Measurements from ENCODE around the gene MEAF6. TPM values are rescaled to one million over a fixed set of nuclear protein-coding genes. Genes with fewer than 3 reads are reported as not detected.

The MEAF6 gene
- total RNA-seq, 4 donors from 2014 or later, result 55.2 to 100 (median 78.3) TPM

- no peak overlapping the region for H3K27ac ChIP-seq (replicated peaks in 1 of 4)
- peaks cover 0 to 12% (median 10%) of the 10 kb centered on the region in 4 donors for H3K4me1 ChIP-seq
- no peaks in the 10 kb centered on the region for H3K9me3 ChIP-seq
- WGBS, result 87% methylated on average over 2 of the region's 2 CpGs
- no peak overlapping the region for H3K4me3 ChIP-seq
- no peaks in the 10 kb centered on the region for H3K27me3 ChIP-seq
- DNase-seq (ENCODE audit: extremely low spot score), result no peak
- intact Hi-C loops (cut with DNase I), result no loop called here
- H3K36me3 ChIP-seq, result no peaks in the 10 kb centered on the region
- TF ChIP-seq EP300 (IDR thresholded peaks at IDR 0.05) (no peak), POLR2AphosphoS5 (IDR thresholded peaks at IDR 0.05) (no peak), POLR2A (IDR thresholded peaks at IDR 0.05; ENCODE audit: low read depth) (no peak), CTCF (IDR thresholded peaks at IDR 0.05) (no peak)
Observed at GRCh38 chr1:37464443-37464842, 50.1 kb downstream of the MEAF6 start.

- no peaks in the 10 kb centered on the region for H3K9me3 ChIP-seq
- H3K4me1 ChIP-seq, result peaks cover 0 to 12% (median 10%) of the 10 kb centered on the region in 4 donors
- WGBS, result 89% methylated on average over 9 of the region's 9 CpGs
- no peaks in the 10 kb centered on the region for H3K36me3 ChIP-seq
- no peak overlapping the region for H3K4me3 ChIP-seq
- no peaks in the 10 kb centered on the region for H3K27me3 ChIP-seq
- DNase-seq (ENCODE audit: extremely low spot score), result no peak
- TF ChIP-seq CTCF (IDR thresholded peaks at IDR 0.05) (no peak), EP300 (IDR thresholded peaks at IDR 0.05) (no peak), POLR2AphosphoS5 (IDR thresholded peaks at IDR 0.05) (no peak), POLR2A (IDR thresholded peaks at IDR 0.05; ENCODE audit: low read depth) (no peak)
- intact Hi-C loops (cut with DNase I), result no loop called here
- H3K27ac ChIP-seq (replicated peaks in 1 of 4), result no peak overlapping the region
Observed at GRCh38 chr1:37461698-37462436, 52.7 kb downstream of the MEAF6 start.

- TF ChIP-seq POLR2A (IDR thresholded peaks at IDR 0.05; ENCODE audit: low read depth), result no peak
- no peak for TF ChIP-seq POLR2AphosphoS5 (IDR thresholded peaks at IDR 0.05)
- no peak for TF ChIP-seq CTCF (IDR thresholded peaks at IDR 0.05)
- TF ChIP-seq EP300 (IDR thresholded peaks at IDR 0.05), result no peak
- no peaks in the 10 kb centered on the region for H3K27me3 ChIP-seq
- DNase-seq (ENCODE audit: extremely low spot score), result no peak
- H3K9me3 ChIP-seq, result no peaks in the 10 kb centered on the region
- H3K27ac ChIP-seq (replicated peaks in 1 of 4), result no peak overlapping the region
- H3K4me1 ChIP-seq, result peaks cover 3 to 11% (median 10%) of the 10 kb centered on the region in 4 donors
- 86% methylated on average over 3 of the region's 3 CpGs for WGBS
- intact Hi-C loops (cut with DNase I), result loop anchor here (10.0 kb wide), 1 partner anchor 226 kb away; no protein-coding TSS in a partner anchor
- H3K36me3 ChIP-seq, result no peaks in the 10 kb centered on the region
- no peak overlapping the region for H3K4me3 ChIP-seq
Observed at GRCh38 chr1:37458551-37458950, 56.0 kb downstream of the MEAF6 start.

- Histone ChIP-seq H3K9me3 (no peaks in the 10 kb centered on the region), H3K4me1 (peaks cover 3 to 11% (median 10%) of the 10 kb centered on the region in 4 donors), H3K27me3 (no peaks in the 10 kb centered on the region), H3K36me3 (no peaks in the 10 kb centered on the region), H3K4me3 (no peak overlapping the region), H3K27ac (replicated peaks in 1 of 4) (no peak overlapping the region)
- no peak for DNase-seq (ENCODE audit: extremely low spot score)
- TF ChIP-seq POLR2A (IDR thresholded peaks at IDR 0.05; ENCODE audit: low read depth), result no peak
- TF ChIP-seq CTCF (IDR thresholded peaks at IDR 0.05), result no peak
- TF ChIP-seq EP300 (IDR thresholded peaks at IDR 0.05), result no peak
- no peak for TF ChIP-seq POLR2AphosphoS5 (IDR thresholded peaks at IDR 0.05)
- intact Hi-C loops (cut with DNase I), result loop anchor here (10.0 kb wide), 1 partner anchor 228 kb away; no protein-coding TSS in a partner anchor
Observed at GRCh38 chr1:37456614-37457013, 58.0 kb downstream of the MEAF6 start.
